Liver (tissue), 9 donors: ENCODE measurements around the gene VPS13C. TPM values are rescaled to one million over a fixed set of nuclear protein-coding genes. Genes with fewer than 3 reads are reported as not detected.

ENCODE experiments used
- DNase-seq: peaks from one replicate; pipeline ENCODE4 v3.0.0-alpha.2; 2017; ENCODE audit warnings: low spot score
- H3K27ac ChIP-seq, 2 donors: one replicate each; pipeline ENCODE4 v1.7.0; 2013; ENCODE audit warnings: inconsistent platforms in 2 of 2, low read length in 2 of 2, control low read depth in 1 of 2, low read depth in 1 of 2, mild to moderate bottlenecking in 1 of 2
- H3K27me3 ChIP-seq, 4 donors: one replicate each; pipeline versions ENCODE4 v1.6.1 to v1.7.0; 2013; ENCODE audit warnings: low read length in 3 of 4, inconsistent platforms in 1 of 4, mild to moderate bottlenecking in 1 of 4, moderate library complexity in 1 of 4; ENCODE audit not compliant: control insufficient read depth in 4 of 4, insufficient read depth in 4 of 4
- H3K36me3 ChIP-seq, 4 donors: one replicate each; pipeline versions ENCODE4 v1.6.1 to v1.7.0; 2013; ENCODE audit warnings: low read length in 3 of 4, mild to moderate bottlenecking in 3 of 4, low read depth in 1 of 4, moderate library complexity in 1 of 4; ENCODE audit not compliant: control insufficient read depth in 4 of 4, insufficient read depth in 3 of 4
- H3K4me1 ChIP-seq, 4 donors: one replicate each; pipeline versions ENCODE4 v1.6.1 to v1.7.0; 2013; ENCODE audit warnings: low read length in 3 of 4, mild to moderate bottlenecking in 3 of 4, moderate library complexity in 1 of 4; ENCODE audit not compliant: control insufficient read depth in 4 of 4, insufficient read depth in 4 of 4
- H3K4me3 ChIP-seq, 3 donors: one replicate each; pipeline versions ENCODE4 v1.6.1 to v1.7.0; 2013; ENCODE audit warnings: low read length in 3 of 3, control low read depth in 1 of 3, low read depth in 1 of 3, mild to moderate bottlenecking in 1 of 3
- H3K9ac ChIP-seq, 2 donors: one replicate each; pipeline ENCODE4 v1.7.0; 2013; ENCODE audit warnings: low read length in 2 of 2, mild to moderate bottlenecking in 2 of 2, moderate library complexity in 2 of 2, control low read depth in 1 of 2, low read depth in 1 of 2
- H3K9me3 ChIP-seq, 4 donors: one replicate each; pipeline versions ENCODE4 v1.6.1 to v1.7.0; 2013; ENCODE audit warnings: low read length in 3 of 4; ENCODE audit not compliant: control insufficient read depth in 4 of 4
- ATF3 ChIP-seq: IDR thresholded peaks from 2 replicates; pipeline ENCODE4 v1.6.1; 2016; ENCODE audit warnings: antibody characterized with exemption
- CTCF ChIP-seq: fragments of 150-350 bp; IDR thresholded peaks from 2 replicates; pipeline ENCODE4 v1.5.1; 2017; ENCODE audit warnings: improper control_type of control experiment, low read depth, low read length; ENCODE audit not compliant: missing input control
- EGR1 ChIP-seq, 2 donors: IDR thresholded peaks; 2 replicates each; pipeline ENCODE4 v1.6.1; 2016 to 2018; ENCODE audit warnings: antibody characterized with exemption in 2 of 2, low read depth in 2 of 2
- FOXA1 ChIP-seq: IDR thresholded peaks from 2 replicates; pipeline ENCODE4 v1.6.1; 2016; ENCODE audit warnings: antibody characterized with exemption
- FOXA2 ChIP-seq: IDR thresholded peaks from 2 replicates; pipeline ENCODE4 v1.6.1; 2016; ENCODE audit warnings: antibody characterized with exemption
- HNF4A ChIP-seq, 2 donors: conservative IDR thresholded peaks; 2 replicates each; pipeline ENCODE4 v1.6.1; 2016; ENCODE audit warnings: antibody characterized with exemption in 2 of 2, mild to moderate bottlenecking in 2 of 2
- HNF4G ChIP-seq: IDR thresholded peaks from 2 replicates; pipeline ENCODE4 v1.6.1; 2016; ENCODE audit warnings: antibody characterized with exemption
- JUND ChIP-seq, 2 donors: IDR thresholded peaks; 2 replicates each; pipeline ENCODE4 v1.6.1; 2016; ENCODE audit warnings: antibody characterized with exemption in 2 of 2
- MAX ChIP-seq: IDR thresholded peaks from 2 replicates; pipeline ENCODE4 v1.6.1; 2016; ENCODE audit warnings: antibody characterized with exemption
- NR2F2 ChIP-seq: IDR thresholded peaks from 2 replicates; pipeline ENCODE4 v1.6.1; 2016; ENCODE audit warnings: antibody characterized with exemption
- RAD21 ChIP-seq, 2 donors: IDR thresholded peaks; 2 replicates each; pipeline ENCODE4 v1.6.1; 2016; ENCODE audit warnings: antibody characterized with exemption in 2 of 2, mild to moderate bottlenecking in 2 of 2
- REST ChIP-seq: IDR thresholded peaks from 2 replicates; pipeline ENCODE4 v1.6.1; 2016; ENCODE audit warnings: antibody characterized with exemption, mild to moderate bottlenecking
- RXRA ChIP-seq, 2 donors: IDR thresholded peaks; 2 replicates each; pipeline ENCODE4 v1.6.1; 2017 to 2018; ENCODE audit warnings: antibody characterized with exemption in 2 of 2, mild to moderate bottlenecking in 1 of 2
- TAF1 ChIP-seq: conservative IDR thresholded peaks from 2 replicates; pipeline ENCODE4 v1.6.1; 2016; ENCODE audit warnings: antibody characterized with exemption, mild to moderate bottlenecking
- ZBTB33 ChIP-seq: IDR thresholded peaks from 2 replicates; pipeline ENCODE4 v1.6.1; 2016; ENCODE audit warnings: antibody characterized with exemption
- WGBS: extraction: QIAGEN DNeasy Blood & Tissue Kit; methylation state at CpG from one replicate; pipeline ENCODE4 v1.1.7; 2013; 5-methylcytosine and 5-hydroxymethylcytosine counted together
- polyA plus RNA-seq, 2 donors: library from polyadenylated mRNA; stranded (reverse) in 1 of 2; unstranded in 1 of 2; fragments of 200-250 nt in 1 of 2; fragments of >200 nt in 1 of 2; fragmentation: Nextera tagmentation in 1 of 2; extraction: Ambion mirVana in 1 of 2; gene quantifications; one replicate each; pipeline versions ENCODE4 v1.2.1 to v1.2.3, GENCODE V29; 2013 to 2015
- total RNA-seq, 2 donors: library from RNA; depleted of rRNA; stranded (reverse); fragments of >200 nt; gene quantifications; one replicate each; pipeline ENCODE4 v1.2.3, GENCODE V29; 2014
- donor health status: healthy.
- donor health status: healthy.
- donor health status: healthy.
- donor health status: healthy.
- donor health status: healthy.

Gene VPS13C
- total and polyA plus RNA-seq, 4 donors, result 5.4 to 42.0 (median 17.4) TPM

GRCh38 chr15:62058327-62059028 is 1.8 kb downstream of the VPS13C start:
- 86% methylated on average over 5 of the region's 5 CpGs for WGBS
- H3K9me3 ChIP-seq, result no peaks in the 10 kb centered on the region
- no peak overlapping the region for H3K27ac ChIP-seq
- H3K27me3 ChIP-seq, result no peaks in the 10 kb centered on the region
- no peak overlapping the region for H3K9ac ChIP-seq
- H3K4me3 ChIP-seq, result no peak overlapping the region
- H3K4me1 ChIP-seq, result peaks cover 0 to 21% (median 2%) of the 10 kb centered on the region in 4 donors
- TF ChIP-seq REST (no peak), NR2F2 (no peak), EGR1 (IDR thresholded peaks at IDR 0.05; ENCODE audit: low read depth in 2 of 2) (no peak), JUND (IDR thresholded peaks at IDR 0.05) (no peak), MAX (no peak), ATF3 (no peak), RAD21 (IDR thresholded peaks at IDR 0.05) (no peak), CTCF (no peak), TAF1 (no peak), HNF4A (conservative IDR thresholded peaks at IDR 0.05) (no peak)
- DNase-seq, result no peak
- no peaks in the 10 kb centered on the region for H3K36me3 ChIP-seq

GRCh38 chr15:62057341-62057980 is 2.8 kb downstream of the VPS13C start:
- 89% methylated on average over 4 of the region's 4 CpGs for WGBS
- H3K9ac ChIP-seq, result no peak overlapping the region
- no peak overlapping the region for H3K27ac ChIP-seq
- no peaks in the 10 kb centered on the region for H3K36me3 ChIP-seq
- peaks cover 0 to 21% (median 2%) of the 10 kb centered on the region in 4 donors for H3K4me1 ChIP-seq
- TF ChIP-seq ATF3 (no peak), FOXA1 (no peak), EGR1 (IDR thresholded peaks at IDR 0.05; ENCODE audit: low read depth in 2 of 2) (no peak), RXRA (IDR thresholded peaks at IDR 0.05) (no peak), ZBTB33 (no peak), HNF4G (no peak), FOXA2 (no peak), HNF4A (conservative IDR thresholded peaks at IDR 0.05) (no peak)
- H3K4me3 ChIP-seq, result no peak overlapping the region
- DNase-seq, result no peak
- H3K9me3 ChIP-seq, result no peaks in the 10 kb centered on the region
- no peaks in the 10 kb centered on the region for H3K27me3 ChIP-seq
